Gastrocnemius medialis (tissue), 4 donors: ENCODE measurements around the gene KRT75. TPM values are rescaled to one million over a fixed set of nuclear protein-coding genes. Genes with fewer than 3 reads are reported as not detected.

Source experiments
- ATAC-seq, 2 donors: fragments of 150-250 bp; one replicate each; pipeline ENCODE4 v1.9.1; 2016
- DNase-seq, 2 donors: peaks; one replicate each; pipeline ENCODE4 v3.0.0-alpha.2; 2019
- H3K27ac ChIP-seq, 4 donors: fragments of 200-600 bp; sonication (generic); 1 replicate in 1 of 4; 2 replicates in 3 of 4; pipeline ENCODE4 v1.5.1; 2016 to 2018; ENCODE audit warnings: mild to moderate bottlenecking in 2 of 4, moderate library complexity in 1 of 4
- H3K27me3 ChIP-seq, 3 donors: fragments of 200-600 bp; sonication (generic) in 2 of 3; 1 replicate in 1 of 3; 2 replicates in 2 of 3; pipeline versions ENCODE4 v1.5.1 to v1.6.0; 2016 to 2019; ENCODE audit warnings: mild to moderate bottlenecking in 1 of 3, moderate library complexity in 1 of 3
- H3K36me3 ChIP-seq, 2 donors: fragments of 200-600 bp; sonication (generic) in 1 of 2; one replicate each; pipeline ENCODE4 v1.5.1; 2017 to 2018
- H3K4me1 ChIP-seq, 2 donors: fragments of 200-600 bp; sonication (generic) in 1 of 2; one replicate each; pipeline ENCODE4 v1.5.1; 2016 to 2017; ENCODE audit warnings: mild to moderate bottlenecking in 2 of 2
- H3K4me3 ChIP-seq, 4 donors: fragments of 200-600 bp; sonication (generic) in 3 of 4; 1 replicate in 1 of 4; 2 replicates in 3 of 4; pipeline ENCODE4 v1.5.1; 2016 to 2019; ENCODE audit warnings: mild to moderate bottlenecking in 2 of 4
- H3K9me3 ChIP-seq, 3 donors: fragments of 200-600 bp; sonication (generic) in 2 of 3; 1 replicate in 1 of 3; 2 replicates in 2 of 3; pipeline ENCODE4 v1.5.1; 2016 to 2019
- POLR2A ChIP-seq, 2 donors: fragments of 450-650 bp; IDR thresholded peaks; one replicate each; pipeline ENCODE4 v1.6.1; 2017; ENCODE audit warnings: antibody characterized with exemption in 2 of 2, mild to moderate bottlenecking in 2 of 2, moderate library complexity in 2 of 2
- in situ Hi-C, 4 donors: fragments of 200-750 bp; cut with MboI; loops; one replicate each; pipeline versions ENCODE4 v1.15.0 to v1.8.0; 2017; ENCODE audit warnings: low sequenced_read_pairs in 4 of 4
- intact Hi-C: fragments of 100-400 bp; cut with DNase I; formaldehyde crosslinking; loops from one replicate; pipeline ENCODE4 v1.15.1; 2023; ENCODE audit warnings: low total_unique reads
- total RNA-seq, 4 donors: library from RNA; depleted of rRNA; stranded (reverse); fragments of >200 nt; gene quantifications; one replicate each; pipeline versions ENCODE4 v1.1.0 to v1.2.3, GENCODE V29; 2016
- TF ChIP-seq, protein P1 (sequence below), 5 experiments: fragments of 450-650 bp in 3 of 5; fragments of 200-600 bp in 2 of 5; sonication (generic) in 2 of 5; IDR thresholded peaks in 4 of 5; conservative IDR thresholded peaks in 1 of 5; 1 replicate in 4 of 5; 2 replicates in 1 of 5; pipeline ENCODE4 v1.5.1; 2016 to 2019; ENCODE audit warnings: antibody characterized with exemption in 5 of 5, mild to moderate bottlenecking in 3 of 5, moderate library complexity in 3 of 5

The KRT75 gene
- total RNA-seq, 4 donors from 2014 or later: not detected

GRCh38 chr12:52428121-52428520 is 6.0 kb downstream of the KRT75 start:
- TF ChIP-seq, protein P1, sequence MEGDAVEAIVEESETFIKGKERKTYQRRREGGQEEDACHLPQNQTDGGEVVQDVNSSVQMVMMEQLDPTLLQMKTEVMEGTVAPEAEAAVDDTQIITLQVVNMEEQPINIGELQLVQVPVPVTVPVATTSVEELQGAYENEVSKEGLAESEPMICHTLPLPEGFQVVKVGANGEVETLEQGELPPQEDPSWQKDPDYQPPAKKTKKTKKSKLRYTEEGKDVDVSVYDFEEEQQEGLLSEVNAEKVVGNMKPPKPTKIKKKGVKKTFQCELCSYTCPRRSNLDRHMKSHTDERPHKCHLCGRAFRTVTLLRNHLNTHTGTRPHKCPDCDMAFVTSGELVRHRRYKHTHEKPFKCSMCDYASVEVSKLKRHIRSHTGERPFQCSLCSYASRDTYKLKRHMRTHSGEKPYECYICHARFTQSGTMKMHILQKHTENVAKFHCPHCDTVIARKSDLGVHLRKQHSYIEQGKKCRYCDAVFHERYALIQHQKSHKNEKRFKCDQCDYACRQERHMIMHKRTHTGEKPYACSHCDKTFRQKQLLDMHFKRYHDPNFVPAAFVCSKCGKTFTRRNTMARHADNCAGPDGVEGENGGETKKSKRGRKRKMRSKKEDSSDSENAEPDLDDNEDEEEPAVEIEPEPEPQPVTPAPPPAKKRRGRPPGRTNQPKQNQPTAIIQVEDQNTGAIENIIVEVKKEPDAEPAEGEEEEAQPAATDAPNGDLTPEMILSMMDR (IDR thresholded peaks at IDR 0.05 in 4 of 5, conservative IDR thresholded peaks at IDR 0.05 in 1 of 5): no peak
- no peak for TF ChIP-seq POLR2A (IDR thresholded peaks at IDR 0.05)
- intact Hi-C loops (no loop called here), in situ Hi-C loops (no loop called here)
- Histone ChIP-seq H3K36me3 (no peaks in the 10 kb centered on the region), H3K4me3 (no peak overlapping the region), H3K9me3 (no peaks in the 10 kb centered on the region), H3K27ac (no peak overlapping the region), H3K27me3 (peaks cover 0 to 8% (median under 1%) of the 10 kb centered on the region in 3 donors), H3K4me1 (no peaks in the 10 kb centered on the region)
- DNase-seq (no peak), ATAC-seq (no peak)

DNA sequence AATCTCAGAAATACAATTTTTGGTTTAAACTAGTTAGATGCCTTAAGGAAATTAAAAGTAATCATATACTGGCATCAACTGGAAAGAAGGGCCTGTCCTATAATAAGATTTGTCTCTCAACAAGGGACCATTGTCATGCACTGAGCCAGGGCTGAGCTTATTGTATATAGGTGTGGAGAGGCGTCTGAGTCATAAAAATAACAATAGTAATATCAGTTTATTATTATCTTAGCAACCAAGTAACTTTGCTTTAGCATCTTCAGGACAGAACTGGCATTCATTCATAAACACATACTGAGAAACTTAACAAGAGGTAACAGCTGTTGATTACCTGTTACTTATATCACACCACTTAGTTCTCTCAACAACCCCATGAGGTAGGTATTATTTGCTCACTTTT is 7.1 kb downstream of the KRT75 start:
- intact Hi-C loops: no loop called here
- ATAC-seq: no peak
- H3K27me3 ChIP-seq: peaks cover 0 to 4% (median 3%) of the 10 kb centered on the region in 3 donors

GRCh38 chr12:52426034-52426433 is 8.1 kb downstream of the KRT75 start:
- Histone ChIP-seq H3K36me3 (no peaks in the 10 kb centered on the region), H3K27me3 (peaks cover 0 to 3% (median 0%) of the 10 kb centered on the region in 3 donors), H3K27ac (no peak overlapping the region), H3K9me3 (no peaks in the 10 kb centered on the region), H3K4me1 (no peaks in the 10 kb centered on the region), H3K4me3 (no peak overlapping the region)
- ATAC-seq: no peak
- in situ Hi-C loops: no loop called here
- intact Hi-C loops: no loop called here
- TF ChIP-seq, protein P1 (IDR thresholded peaks at IDR 0.05 in 4 of 5, conservative IDR thresholded peaks at IDR 0.05 in 1 of 5): no peak
- no peak for TF ChIP-seq POLR2A (IDR thresholded peaks at IDR 0.05)
- no peak for DNase-seq

More for the DNA sequence above, 7.1 kb downstream of the KRT75 start:
- Histone ChIP-seq H3K27ac (no peak overlapping the region), H3K9me3 (no peaks in the 10 kb centered on the region), H3K4me3 (no peak overlapping the region), H3K4me1 (no peaks in the 10 kb centered on the region), H3K36me3 (no peaks in the 10 kb centered on the region)
- no peak for TF ChIP-seq POLR2A (IDR thresholded peaks at IDR 0.05)
- in situ Hi-C loops: no loop called here
- no peak for DNase-seq

- DNase-seq (no peak), ATAC-seq (no peak)
- Histone ChIP-seq H3K9me3 (no peaks in the 10 kb centered on the region), H3K4me1 (no peaks in the 10 kb centered on the region), H3K27ac (no peak overlapping the region), H3K27me3 (peaks cover 0 to 3% (median 0%) of the 10 kb centered on the region in 3 donors), H3K4me3 (no peak overlapping the region), H3K36me3 (no peaks in the 10 kb centered on the region)
- in situ Hi-C loops (no loop called here), intact Hi-C loops (no loop called here)
- no peak for TF ChIP-seq POLR2A (IDR thresholded peaks at IDR 0.05)
- TF ChIP-seq, protein P1 (IDR thresholded peaks at IDR 0.05 in 4 of 5, conservative IDR thresholded peaks at IDR 0.05 in 1 of 5): no peak
These were observed 8.7 kb downstream of the KRT75 start for GRCh38 chr12:52425466-52425865.

DNA sequence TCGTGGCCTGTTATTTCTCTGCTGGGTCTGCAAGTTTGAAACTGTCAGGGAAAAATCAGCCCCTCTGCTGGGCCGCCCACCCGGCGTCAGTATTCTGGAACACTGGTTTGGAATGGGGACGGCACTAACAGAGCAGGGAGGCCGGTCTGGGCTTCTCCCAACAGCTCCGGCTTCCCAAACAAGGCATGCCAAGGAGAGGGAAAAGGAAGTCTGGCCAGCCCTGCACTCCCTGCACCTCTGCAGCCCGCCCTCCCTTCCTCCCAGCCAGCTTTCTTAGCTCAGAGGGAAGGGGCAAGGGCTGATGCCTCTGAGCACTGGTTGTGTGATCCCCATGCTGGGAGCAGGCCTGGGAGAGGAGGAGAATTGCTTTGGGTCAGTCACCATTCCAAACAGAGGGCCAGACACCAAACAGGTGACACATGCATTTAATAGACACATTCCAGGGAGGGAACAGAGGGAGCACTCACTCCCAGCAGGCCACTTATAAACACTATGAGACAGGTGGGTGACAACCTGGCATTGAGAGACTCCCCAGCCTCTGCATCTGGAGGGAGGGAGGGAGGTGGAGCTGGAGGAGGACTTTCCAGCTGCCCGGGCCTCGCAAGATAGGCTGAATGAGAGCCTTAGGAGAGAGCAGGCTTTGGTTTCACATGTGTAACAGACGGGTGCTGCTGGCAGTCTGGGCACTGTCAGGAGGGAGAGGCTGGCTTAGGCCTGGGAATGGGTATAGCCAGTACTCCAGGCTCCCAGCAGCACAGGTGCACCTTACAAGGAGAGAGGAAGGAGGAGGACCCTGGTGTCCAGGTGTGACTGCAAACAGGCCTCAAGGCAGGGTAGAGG is 10.3 kb downstream of the KRT75 start:
- intact Hi-C loops (no loop called here), in situ Hi-C loops (no loop called here)
- DNase-seq (no peak), ATAC-seq (no peak)
- Histone ChIP-seq H3K27ac (no peak overlapping the region), H3K36me3 (no peaks in the 10 kb centered on the region), H3K27me3 (peaks cover 0 to 3% (median 0%) of the 10 kb centered on the region in 3 donors), H3K4me3 (no peak overlapping the region), H3K4me1 (no peaks in the 10 kb centered on the region), H3K9me3 (no peaks in the 10 kb centered on the region)
- TF ChIP-seq, protein P1 (IDR thresholded peaks at IDR 0.05 in 4 of 5, conservative IDR thresholded peaks at IDR 0.05 in 1 of 5): no peak
- TF ChIP-seq POLR2A (IDR thresholded peaks at IDR 0.05): no peak
